ENCODE results near the gene SLC14A1. TPM values are rescaled to one million over a fixed set of nuclear protein-coding genes. Genes with fewer than 3 reads are reported as not detected.

Gene SLC14A1
- total RNA-seq, 1 experiment from 2014 or later: not detected

- H2AFZ ChIP-seq: no peak overlapping the region
- no peak for DNase-seq
- no TSS peak for BruUV-seq (replicated peaks)
- intact Hi-C loops (cut with micrococcal nuclease; ENCODE audit: unreplicated experiment): no loop called here
- H3K9me2 ChIP-seq (ENCODE audit: insufficient read depth): no peaks in the 10 kb centered on the region
- no peaks in the 10 kb centered on the region for H3K9me3 ChIP-seq (ENCODE audit: insufficient read depth, low read depth)
- POLR2A ChIA-PET (ENCODE audit: unreplicated experiment): no interaction called here
- H4K20me1 ChIP-seq (ENCODE audit: insufficient read depth): no peaks in the 10 kb centered on the region
- TF ChIP-seq EZH2 (IDR thresholded peaks at IDR 0.05; ENCODE audit: low read depth) (no peak), CTCF (conservative IDR thresholded peaks at IDR 0.05) (no peak)
- H3K4me1 ChIP-seq (replicated peaks; ENCODE audit: insufficient read depth): peaks cover 21% of the 10 kb centered on the region
- H3K27me3 ChIP-seq (ENCODE audit: insufficient read depth, low read depth): no peaks in the 10 kb centered on the region
- H3F3A ChIP-seq (ENCODE audit: insufficient read depth, low read depth): peaks cover 6% of the 10 kb centered on the region
- no peaks in the 10 kb centered on the region for H3K36me3 ChIP-seq (ENCODE audit: low read depth)
- no peak overlapping the region for H3K27ac ChIP-seq
- H3K4me3 ChIP-seq: no peak overlapping the region
- CTCF ChIA-PET: no interaction called here
- no peaks in the 10 kb centered on the region for H3K79me2 ChIP-seq (ENCODE audit: low read depth)
- no peak overlapping the region for H3K4me2 ChIP-seq
Measured at GRCh38 chr18:45727068-45727467, 3.1 kb downstream of the SLC14A1 start.

- H3K79me2 ChIP-seq (ENCODE audit: low read depth): no peaks in the 10 kb centered on the region
- H4K20me1 ChIP-seq (ENCODE audit: insufficient read depth): no peaks in the 10 kb centered on the region
- H3K4me2 ChIP-seq: no peak overlapping the region
- intact Hi-C loops (cut with micrococcal nuclease; ENCODE audit: unreplicated experiment): no loop called here
- H3K27ac ChIP-seq: no peak overlapping the region
- H3K36me3 ChIP-seq (ENCODE audit: low read depth): no peaks in the 10 kb centered on the region
- H2AFZ ChIP-seq: no peak overlapping the region
- H3F3A ChIP-seq (ENCODE audit: insufficient read depth, low read depth): peaks cover 6% of the 10 kb centered on the region
- peaks cover 19% of the 10 kb centered on the region for H3K4me1 ChIP-seq (replicated peaks; ENCODE audit: insufficient read depth)
- no peaks in the 10 kb centered on the region for H3K9me3 ChIP-seq (ENCODE audit: insufficient read depth, low read depth)
- no peak overlapping the region for H3K4me3 ChIP-seq
- ChIA-PET POLR2A (ENCODE audit: unreplicated experiment) (no interaction called here), CTCF (no interaction called here)
- no peaks in the 10 kb centered on the region for H3K9me2 ChIP-seq (ENCODE audit: insufficient read depth)
- DNase-seq: no peak
- no TSS peak for BruUV-seq (replicated peaks)
- TF ChIP-seq CTCF (conservative IDR thresholded peaks at IDR 0.05): no peak
- no peak for TF ChIP-seq EZH2 (IDR thresholded peaks at IDR 0.05; ENCODE audit: low read depth)
- H3K27me3 ChIP-seq (ENCODE audit: insufficient read depth, low read depth): no peaks in the 10 kb centered on the region
Measured at GRCh38 chr18:45728336-45729010, 4.5 kb downstream of the SLC14A1 start.

GRCh38 chr18:45730832-45731575 lies 7.0 kb downstream of the SLC14A1 start:
- Histone ChIP-seq H3K4me3 (no peak overlapping the region), H3K27ac (no peak overlapping the region), H2AFZ (no peak overlapping the region), H3K4me2 (peak overlapping the region; percentile 27), H3K36me3 (ENCODE audit: low read depth) (no peaks in the 10 kb centered on the region), H3K27me3 (ENCODE audit: insufficient read depth, low read depth) (no peaks in the 10 kb centered on the region), H3K9me2 (ENCODE audit: insufficient read depth) (no peaks in the 10 kb centered on the region), H3K4me1 (replicated peaks; ENCODE audit: insufficient read depth) (peaks cover 19% of the 10 kb centered on the region), H4K20me1 (ENCODE audit: insufficient read depth) (no peaks in the 10 kb centered on the region), H3F3A (ENCODE audit: insufficient read depth, low read depth) (peaks cover 6% of the 10 kb centered on the region), H3K9me3 (ENCODE audit: insufficient read depth, low read depth) (no peaks in the 10 kb centered on the region), H3K79me2 (ENCODE audit: low read depth) (no peaks in the 10 kb centered on the region)
- TF ChIP-seq CTCF (conservative IDR thresholded peaks at IDR 0.05) (no peak), EZH2 (IDR thresholded peaks at IDR 0.05; ENCODE audit: low read depth) (no peak)
- ChIA-PET POLR2A (ENCODE audit: unreplicated experiment) (interaction anchor here (0.7 kb wide), 1 partner anchor 51 kb away, joined by 3 read pairs; no protein-coding TSS in a partner anchor), CTCF (no interaction called here)
- intact Hi-C loops (cut with micrococcal nuclease; ENCODE audit: unreplicated experiment): no loop called here
- no TSS peak for BruUV-seq (replicated peaks)
- DNase-seq: peak in 1 of 2 experiments; percentile 66
